Caco-2 (cell line): ENCODE results near the gene ST3GAL2. TPM values are rescaled to one million over a fixed set of nuclear protein-coding genes. Genes with fewer than 3 reads are reported as not detected.

Source experiments
- BruUV-seq: library from RNA; stranded (reverse); fragments of 400-500 nt; replicated peaks from 2 replicates; lab custom pipeline; 2021; lab: Mats Ljungman, UMichigan
- CTCF ChIA-PET: fragments of 300-600 bp; sonication (Branson Sonifier 250); formaldehyde crosslinking; loops from one replicate; lab custom pipeline; 2022; ENCODE audit warnings: antibody characterized with exemption; lab: Charles Lee
- POLR2A ChIA-PET: fragments of 300-600 bp; sonication (Branson Sonifier 250); formaldehyde crosslinking; loops from one replicate; lab custom pipeline; 2022; ENCODE audit warnings: antibody characterized with exemption; lab: Charles Lee
- DNase-seq, 2 experiments: peaks; one replicate each; pipeline versions ENCODE4 v3.0.0 to v3.0.0-alpha.2; 2020 to 2022
- H3K27me3 ChIP-seq: replicated peaks from 2 replicates; pipeline ENCODE4 v1.6.0; 2011; ENCODE audit warnings: low read length; ENCODE audit not compliant: control insufficient read depth, insufficient read depth
- H3K36me3 ChIP-seq: 2 replicates; pipeline ENCODE4 v1.5.1; 2011; ENCODE audit warnings: low read length; ENCODE audit not compliant: control insufficient read depth, insufficient read depth
- H3K4me1 ChIP-seq: fragments of 250-450 bp; sonication (Bioruptor Pico); 2 replicates; pipeline ENCODE4 v1.5.1; 2020; ENCODE audit warnings: mild to moderate bottlenecking
- H3K4me3 ChIP-seq: 2 replicates; pipeline ENCODE4 v1.5.1; 2011; ENCODE audit warnings: low read depth, mild to moderate bottlenecking, control low read depth, low read length
- H3K9me3 ChIP-seq: fragments of 250-450 bp; sonication (Bioruptor Pico); 2 replicates; pipeline ENCODE4 v1.5.1; 2020; ENCODE audit warnings: mild to moderate bottlenecking, moderate library complexity
- H3K27ac Mint-ChIP-seq: one replicate; pipeline ENCODE4 v1.8.0; 2022; ENCODE audit warnings: mixed read lengths; ENCODE audit not compliant: unreplicated experiment
- H3K27me3 Mint-ChIP-seq: one replicate; pipeline ENCODE4 v1.8.0; 2022; ENCODE audit warnings: mixed read lengths; ENCODE audit not compliant: insufficient read depth, unreplicated experiment
- H3K36me3 Mint-ChIP-seq: one replicate; pipeline ENCODE4 v1.8.0; 2022; ENCODE audit warnings: mild to moderate bottlenecking, mixed read lengths; ENCODE audit not compliant: insufficient read depth, unreplicated experiment
- H3K4me1 Mint-ChIP-seq: one replicate; pipeline ENCODE4 v1.8.0; 2022; ENCODE audit warnings: low read depth, mixed read lengths; ENCODE audit not compliant: unreplicated experiment
- H3K4me3 Mint-ChIP-seq: one replicate; pipeline ENCODE4 v1.8.0; 2022; ENCODE audit warnings: mild to moderate bottlenecking, moderate library complexity, mixed read lengths; ENCODE audit not compliant: unreplicated experiment
- H3K9me3 Mint-ChIP-seq: one replicate; pipeline ENCODE4 v1.8.0; 2022; ENCODE audit warnings: mixed read lengths; ENCODE audit not compliant: unreplicated experiment
- CTCF ChIP-seq, 2 experiments: fragments of 200-600 bp in 1 of 2; IDR thresholded peaks; 1 replicate in 1 of 2; 2 replicates in 1 of 2; pipeline versions ENCODE4 v1.5.1 to v1.8.0; 2011 to 2022; ENCODE audit warnings: antibody characterized with exemption in 1 of 2, control low read depth in 1 of 2, inconsistent platforms in 1 of 2, low read depth in 1 of 2, low read length in 1 of 2, mild to moderate bottlenecking in 1 of 2, moderate library complexity in 1 of 2; ENCODE audit not compliant: insufficient read depth in 1 of 2, severe bottlenecking in 1 of 2, unreplicated experiment in 1 of 2
- intact Hi-C: fragments of 100-400 bp; cut with micrococcal nuclease; formaldehyde crosslinking; loops from one replicate; pipeline ENCODE4 v1.10.0; 2022; ENCODE audit not compliant: unreplicated experiment
- total RNA-seq: library from RNA; stranded (reverse); gene quantifications from 2 replicates; pipeline ENCODE4 v1.2.3, GENCODE V29; 2022

The ST3GAL2 gene
- total RNA-seq, 1 experiment from 2014 or later, result 31.1 TPM

- Mint-ChIP-seq H3K36me3 (peaks cover 28% of the 10 kb centered on the region), H3K9me3 (no peaks in the 10 kb centered on the region), H3K27ac (no peak overlapping the region), H3K27me3 (no peaks in the 10 kb centered on the region), H3K4me3 (no peak overlapping the region), H3K4me1 (no peaks in the 10 kb centered on the region)
- Histone ChIP-seq H3K4me3 (no peak overlapping the region), H3K4me1 (no peaks in the 10 kb centered on the region), H3K9me3 (no peaks in the 10 kb centered on the region), H3K27me3 (no peaks in the 10 kb centered on the region; the same call in 1 of the 2 replicates), H3K36me3 (peaks cover 5% of the 10 kb centered on the region)
- no TSS peak for BruUV-seq
- ChIA-PET POLR2A (interaction anchor here (0.5 to 1.5 kb wide), 2 partner anchors 19 to 101 kb away, joined by 4 to 5 read pairs; no protein-coding TSS in a partner anchor), CTCF (no interaction called here)
- intact Hi-C loops, result no loop called here
- TF ChIP-seq CTCF (IDR thresholded peaks at IDR 0.05; ENCODE audit: insufficient read depth in 1 of 2, low read depth in 1 of 2, low read length in 1 of 2, severe bottlenecking in 1 of 2, unreplicated experiment in 1 of 2), result no peak
- DNase-seq, result no peak
These were observed 43.7 kb upstream of the ST3GAL2 start for GRCh38 chr16:70482624-70483023.

- H3K4me1 ChIP-seq, result no peaks in the 10 kb centered on the region
- no peak overlapping the region for H3K27ac Mint-ChIP-seq
- no peak for DNase-seq
- intact Hi-C loops, result no loop called here
- H3K27me3 Mint-ChIP-seq, result no peaks in the 10 kb centered on the region
- no peaks in the 10 kb centered on the region for H3K9me3 Mint-ChIP-seq
- H3K36me3 ChIP-seq, result peaks cover 5% of the 10 kb centered on the region
- H3K9me3 ChIP-seq, result no peaks in the 10 kb centered on the region
- no peaks in the 10 kb centered on the region for H3K4me1 Mint-ChIP-seq
- POLR2A ChIA-PET, result interaction anchor here (1.5 kb wide), 1 partner anchor 101 kb away, joined by 4 read pairs; no protein-coding TSS in a partner anchor
- TF ChIP-seq CTCF (IDR thresholded peaks at IDR 0.05; ENCODE audit: insufficient read depth in 1 of 2, low read depth in 1 of 2, low read length in 1 of 2, severe bottlenecking in 1 of 2, unreplicated experiment in 1 of 2), result no peak
- H3K36me3 Mint-ChIP-seq, result peaks cover 31% of the 10 kb centered on the region
- H3K4me3 ChIP-seq, result no peak overlapping the region
- CTCF ChIA-PET, result no interaction called here
- no TSS peak for BruUV-seq
- H3K27me3 ChIP-seq, result no peaks in the 10 kb centered on the region; the same call in 1 of the 2 replicates
- H3K4me3 Mint-ChIP-seq, result no peak overlapping the region
These were observed 43.1 kb upstream of the ST3GAL2 start for GRCh38 chr16:70481929-70482536.

- Histone ChIP-seq H3K4me1 (peaks cover 8% of the 10 kb centered on the region), H3K36me3 (peaks cover 5% of the 10 kb centered on the region), H3K9me3 (no peaks in the 10 kb centered on the region), H3K4me3 (no peak overlapping the region), H3K27me3 (no peaks in the 10 kb centered on the region; the same call in 1 of the 2 replicates)
- ChIA-PET CTCF (no interaction called here), POLR2A (interaction anchor here (1.1 kb wide), 1 partner anchor 99 kb away, joined by 7 read pairs; no protein-coding TSS in a partner anchor)
- intact Hi-C loops, result no loop called here
- H3K4me1 Mint-ChIP-seq, result no peaks in the 10 kb centered on the region
- H3K27me3 Mint-ChIP-seq, result no peaks in the 10 kb centered on the region
- peaks cover 23% of the 10 kb centered on the region for H3K36me3 Mint-ChIP-seq
- H3K4me3 Mint-ChIP-seq, result no peak overlapping the region
- no peak for DNase-seq
- H3K9me3 Mint-ChIP-seq, result no peaks in the 10 kb centered on the region
- BruUV-seq, result TSS peak; percentile 48
- no peak overlapping the region for H3K27ac Mint-ChIP-seq
- TF ChIP-seq CTCF (IDR thresholded peaks at IDR 0.05; ENCODE audit: insufficient read depth in 1 of 2, low read depth in 1 of 2, low read length in 1 of 2, severe bottlenecking in 1 of 2, unreplicated experiment in 1 of 2), result no peak
These were observed 41.5 kb upstream of the ST3GAL2 start for GRCh38 chr16:70480127-70481105.
